K562 (cell line): ENCODE results near the gene UBL7. TPM values are rescaled to one million over a fixed set of nuclear protein-coding genes. Genes with fewer than 3 reads are reported as not detected.
A peak's percentile ranks its signal among the peaks of the same experiment; 100 is the strongest.

Source experiments
- ATAC-seq: fragments of 200-7000 bp; cut with Tn5 transposase; 3 replicates; pipeline ENCODE4 v1.9.1; 2020; ENCODE audit warnings: moderate library complexity
- BruUV-seq: library from RNA; stranded (reverse); fragments of 400-500 nt; replicated peaks from 2 replicates; lab custom pipeline; 2021; lab: Mats Ljungman, UMichigan
- CTCF ChIA-PET: fragments of 300-600 bp; formaldehyde crosslinking; extraction: SDS; loops from one replicate; lab custom pipeline; 2021; ENCODE audit warnings: low intra/inter-chr PET ratio; lab: Yijun Ruan, JAX
- POLR2A ChIA-PET: fragments of 300-600, 350-650 bp; sonication (Branson Sonifier 250); formaldehyde crosslinking; extraction: SDS; loops from one replicate; lab custom pipeline; 2021; ENCODE audit warnings: antibody characterized with exemption, inconsistent platforms; lab: Yijun Ruan, JAX
- DNase-seq, 4 experiments: peaks; one replicate each; pipeline versions ENCODE4 v3.0.0 to v3.0.0-alpha.2; 2011 to 2018; ENCODE audit warnings: low spot score in 3 of 4, mixed read lengths in 3 of 4; ENCODE audit errors: extremely low read depth in 1 of 4
- FAIRE-seq: peaks from 2 replicates; lab custom pipeline; 2011; peaks lifted over from hg19 to GRCh38; lab: Jason Lieb, UNC
- H2AFZ ChIP-seq: 2 replicates; pipeline ENCODE4 v1.6.0; 2011; ENCODE audit warnings: low read depth, low read length, control low read depth, inconsistent platforms
- H3K27ac ChIP-seq: fragments of 200-600 bp; 3 replicates; pipeline ENCODE4 v1.8.0; 2011; ENCODE audit warnings: low read depth, mild to moderate bottlenecking, control low read depth, inconsistent platforms, low read length, moderate library complexity, mixed read lengths; ENCODE audit errors: extremely low read depth
- H3K27me3 ChIP-seq, 2 experiments: fragments of 300-600 bp in 1 of 2; 2 replicates in 1 of 2; 3 replicates in 1 of 2; pipeline versions ENCODE4 v1.6.0 to v1.8.0; 2011; ENCODE audit warnings: inconsistent platforms in 2 of 2, low read length in 2 of 2, mild to moderate bottlenecking in 1 of 2, mixed read lengths in 1 of 2, moderate library complexity in 1 of 2; ENCODE audit not compliant: control insufficient read depth in 2 of 2, insufficient read depth in 2 of 2
- H3K36me3 ChIP-seq: fragments of 300-600 bp; 3 replicates; pipeline ENCODE4 v1.8.0; 2011; ENCODE audit warnings: mild to moderate bottlenecking, low read length, inconsistent platforms; ENCODE audit not compliant: control insufficient read depth, insufficient read depth
- H3K4me1 ChIP-seq, 2 experiments: fragments of 200-600 bp in 1 of 2; replicated peaks in 1 of 2; 2 replicates in 1 of 2; 3 replicates in 1 of 2; pipeline versions ENCODE4 v1.5.1 to v1.8.0; 2011; ENCODE audit warnings: inconsistent platforms in 2 of 2, low read length in 2 of 2, mild to moderate bottlenecking in 1 of 2, mixed read lengths in 1 of 2, moderate library complexity in 1 of 2; ENCODE audit not compliant: control insufficient read depth in 2 of 2, insufficient read depth in 2 of 2
- H3K4me2 ChIP-seq: 2 replicates; pipeline ENCODE4 v1.6.1; 2011; ENCODE audit warnings: low read length, control low read depth, inconsistent platforms, mixed read lengths; ENCODE audit not compliant: insufficient read depth
- H3K4me3 ChIP-seq: fragments of 200-600 bp; sonication (generic), shearing (Covaris generic); 2 replicates; pipeline ENCODE4 v1.5.1; 2016; ENCODE audit warnings: control low read depth, inconsistent platforms
- H3K79me2 ChIP-seq: fragments of 200-600 bp; 3 replicates; pipeline ENCODE4 v1.8.0; 2011; ENCODE audit warnings: low read length, inconsistent platforms; ENCODE audit not compliant: control insufficient read depth, insufficient read depth
- H3K9ac ChIP-seq, 2 experiments: 2 replicates each; pipeline versions ENCODE4 v1.6.0 to v1.6.1; 2011; ENCODE audit warnings: low read depth in 2 of 2, low read length in 2 of 2, control low read depth in 1 of 2, inconsistent platforms in 1 of 2, mild to moderate bottlenecking in 1 of 2, mixed read lengths in 1 of 2; ENCODE audit not compliant: insufficient read depth in 1 of 2
- H3K9me1 ChIP-seq: one replicate; pipeline ENCODE4 v1.6.0; 2011; ENCODE audit warnings: inconsistent platforms, mild to moderate bottlenecking, low read length, moderate library complexity; ENCODE audit not compliant: control insufficient read depth, insufficient read depth
- H3K9me3 ChIP-seq: replicated peaks from 2 replicates; pipeline ENCODE4 v1.5.1; 2011; ENCODE audit warnings: low read depth, low read length, inconsistent platforms; ENCODE audit not compliant: control insufficient read depth, insufficient read depth
- H4K20me1 ChIP-seq: replicated peaks from 2 replicates; pipeline ENCODE4 v1.6.1; 2011; ENCODE audit warnings: low read length, inconsistent platforms, mixed read lengths; ENCODE audit not compliant: control insufficient read depth, insufficient read depth
- BCLAF1 ChIP-seq, 2 experiments: fragments of 450-650 bp in 1 of 2; IDR thresholded peaks; 2 replicates each; pipeline ENCODE4 v1.6.1; 2011 to 2017; ENCODE audit warnings: low read depth in 2 of 2, antibody characterized with exemption in 1 of 2, borderline replicate concordance in 1 of 2, low read length in 1 of 2, mild to moderate bottlenecking in 1 of 2, mixed read lengths in 1 of 2; ENCODE audit not compliant: control insufficient read depth in 1 of 2
- COPS2 ChIP-seq: fragments of 450-650 bp; conservative IDR thresholded peaks from 2 replicates; pipeline ENCODE4 v1.6.1; 2016; ENCODE audit warnings: mild to moderate bottlenecking, moderate library complexity
- FOXJ2 ChIP-seq: fragments of 200-800 bp; sonication (Bioruptor generic); IDR thresholded peaks from 2 replicates; pipeline ENCODE4 v1.6.1; 2016; ENCODE audit warnings: missing genetic modification characterization, missing compliant biosample characterization
- HDAC6 ChIP-seq: IDR thresholded peaks from 2 replicates; pipeline ENCODE4 v1.6.1; 2012; ENCODE audit warnings: low read depth, mild to moderate bottlenecking, control low read depth, inconsistent platforms, low read length, moderate library complexity
- ILK ChIP-seq: fragments of 450-650 bp; IDR thresholded peaks from 2 replicates; pipeline ENCODE4 v1.6.1; 2016; ENCODE audit warnings: missing genetic modification characterization, low read depth, mild to moderate bottlenecking, missing compliant biosample characterization, moderate library complexity, borderline replicate concordance
- MXI1 ChIP-seq: IDR thresholded peaks from 2 replicates; pipeline ENCODE4 v1.6.1; 2011; ENCODE audit warnings: low read depth, mild to moderate bottlenecking, improper control_type of control experiment, low read length
- SRSF9 ChIP-seq: fragments of 200-400 bp; formaldehyde crosslinking; IDR thresholded peaks from 2 replicates; pipeline ENCODE4 v1.6.1; 2017; ENCODE audit warnings: low read depth, low read length, borderline replicate concordance
- XRCC3 ChIP-seq: fragments of 450-650 bp; IDR thresholded peaks from 2 replicates; pipeline ENCODE4 v1.6.1; 2017; ENCODE audit warnings: mild to moderate bottlenecking, moderate library complexity
- ZNF75A ChIP-seq: fragments of 450-650 bp; formaldehyde crosslinking; IDR thresholded peaks from 2 replicates; pipeline ENCODE4 v1.4.0; 2020; ENCODE audit warnings: mild to moderate bottlenecking
- WGBS: fragments of 100-300 bp; shearing (Covaris generic); methylation state at CpG from one replicate; pipeline ENCODE4 v1.1.6; 2016; ENCODE audit warnings: low coverage, mixed read lengths; ENCODE audit not compliant: insufficient coverage; ENCODE audit errors: missing lambda C conversion rate; 5-methylcytosine and 5-hydroxymethylcytosine counted together
- in situ Hi-C: fragments of 300-500 bp; cut with MboI; formaldehyde crosslinking; loops from 4 replicates; pipeline ENCODE4 v1.15.0; 2018; ENCODE audit warnings: inconsistent platforms, mixed read lengths
- intact Hi-C: fragments of 100-400 bp; cut with micrococcal nuclease; formaldehyde crosslinking; loops from 2 replicates; pipeline ENCODE4 v1.14.2; 2022
- polyA plus RNA-seq, 8 experiments: library from polyadenylated mRNA; depleted of rRNA in 4 of 8; stranded (reverse) in 5 of 8; unstranded in 3 of 8; fragments of >200 nt; fragmentation: Nextera tagmentation in 2 of 8; fragmentation: Illumina TruSeq in 1 of 8; extraction: Ambion mirVana in 2 of 8; extraction: Trizol in 1 of 8; gene quantifications; 2 replicates each; pipeline versions ENCODE4 v1.2.1 to v1.2.3, GENCODE V29; 2011 to 2014; ENCODE audit warnings: inconsistent platforms in 1 of 8, missing spikeins in 1 of 8
- total RNA-seq, 7 experiments: library from RNA; depleted of rRNA in 6 of 7; stranded (reverse); fragments of >200 nt in 6 of 7; fragmentation: Illumina TruSeq in 2 of 7; extraction: Trizol in 2 of 7; gene quantifications; 2 replicates each; pipeline versions ENCODE4 v1.2.1 to v1.2.3, GENCODE V29; 2011 to 2021; ENCODE audit warnings: low replicate concordance in 1 of 7
- TF ChIP-seq, protein P1 (sequence below): fragments of 250-450 bp; sonication (Bioruptor Pico); IDR thresholded peaks from 2 replicates; pipeline ENCODE4 v1.4.0; 2020
- TF ChIP-seq, protein P2 (sequence below): fragments of 450-650 bp; IDR thresholded peaks from 2 replicates; pipeline ENCODE4 v1.6.1; 2016; ENCODE audit warnings: missing biosample characterization, missing genetic modification characterization

UBL7 gene
- total and polyA plus RNA-seq, 9 of the 15 experiments (the other 6 are each of a cell fraction or from before 2014, with no cell fraction given): 19.2 to 63.4 (median 44.9) TPM

DNA sequence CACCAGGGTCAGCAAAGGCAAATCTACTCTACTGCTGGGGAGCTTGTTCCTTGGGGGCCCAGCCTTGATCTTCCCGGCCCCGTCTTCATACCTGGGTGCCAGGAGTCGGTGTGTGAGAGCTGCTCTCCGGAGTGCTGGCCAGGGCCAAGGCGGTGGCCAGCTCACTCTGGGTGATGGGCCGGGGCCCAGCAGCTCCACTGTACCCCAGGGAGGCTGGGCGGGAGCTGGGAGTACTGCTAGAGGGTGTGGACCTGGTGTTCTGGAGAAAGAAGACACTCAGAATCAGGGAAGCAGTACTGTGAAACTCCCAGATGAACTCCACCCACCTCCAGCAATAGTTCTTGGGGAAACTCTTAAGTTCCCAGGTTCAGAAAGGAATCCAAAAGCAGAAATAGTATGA is 11.9 kb downstream of the UBL7 start:
- no peak for FAIRE-seq
- in situ Hi-C loops: no loop called here
- no peak overlapping the region for H3K4me3 ChIP-seq

More for the DNA sequence above, 11.9 kb downstream of the UBL7 start:
- H3K79me2 ChIP-seq: no peaks in the 10 kb centered on the region
- no peaks in the 10 kb centered on the region for H3K9me3 ChIP-seq
- H3K4me2 ChIP-seq: no peak overlapping the region
- H3K36me3 ChIP-seq: peaks cover 54% of the 10 kb centered on the region; the same call in 2 of the 3 replicates
- intact Hi-C loops: no loop called here
- H3K27me3 ChIP-seq: no peaks in the 10 kb centered on the region
- TF ChIP-seq BCLAF1 (IDR thresholded peaks at IDR 0.05; ENCODE audit: borderline replicate concordance in 1 of 2, control insufficient read depth in 1 of 2, low read depth in 2 of 2, low read length in 1 of 2) (no peak), XRCC3 (no peak), ZNF75A (CRISPR knock-in tag) (no peak), SRSF9 (no peak), COPS2 (no peak), FOXJ2 (tag) (no peak), HDAC6 (no peak), MXI1 (no peak), ILK (no peak)
- TF ChIP-seq, protein P1, sequence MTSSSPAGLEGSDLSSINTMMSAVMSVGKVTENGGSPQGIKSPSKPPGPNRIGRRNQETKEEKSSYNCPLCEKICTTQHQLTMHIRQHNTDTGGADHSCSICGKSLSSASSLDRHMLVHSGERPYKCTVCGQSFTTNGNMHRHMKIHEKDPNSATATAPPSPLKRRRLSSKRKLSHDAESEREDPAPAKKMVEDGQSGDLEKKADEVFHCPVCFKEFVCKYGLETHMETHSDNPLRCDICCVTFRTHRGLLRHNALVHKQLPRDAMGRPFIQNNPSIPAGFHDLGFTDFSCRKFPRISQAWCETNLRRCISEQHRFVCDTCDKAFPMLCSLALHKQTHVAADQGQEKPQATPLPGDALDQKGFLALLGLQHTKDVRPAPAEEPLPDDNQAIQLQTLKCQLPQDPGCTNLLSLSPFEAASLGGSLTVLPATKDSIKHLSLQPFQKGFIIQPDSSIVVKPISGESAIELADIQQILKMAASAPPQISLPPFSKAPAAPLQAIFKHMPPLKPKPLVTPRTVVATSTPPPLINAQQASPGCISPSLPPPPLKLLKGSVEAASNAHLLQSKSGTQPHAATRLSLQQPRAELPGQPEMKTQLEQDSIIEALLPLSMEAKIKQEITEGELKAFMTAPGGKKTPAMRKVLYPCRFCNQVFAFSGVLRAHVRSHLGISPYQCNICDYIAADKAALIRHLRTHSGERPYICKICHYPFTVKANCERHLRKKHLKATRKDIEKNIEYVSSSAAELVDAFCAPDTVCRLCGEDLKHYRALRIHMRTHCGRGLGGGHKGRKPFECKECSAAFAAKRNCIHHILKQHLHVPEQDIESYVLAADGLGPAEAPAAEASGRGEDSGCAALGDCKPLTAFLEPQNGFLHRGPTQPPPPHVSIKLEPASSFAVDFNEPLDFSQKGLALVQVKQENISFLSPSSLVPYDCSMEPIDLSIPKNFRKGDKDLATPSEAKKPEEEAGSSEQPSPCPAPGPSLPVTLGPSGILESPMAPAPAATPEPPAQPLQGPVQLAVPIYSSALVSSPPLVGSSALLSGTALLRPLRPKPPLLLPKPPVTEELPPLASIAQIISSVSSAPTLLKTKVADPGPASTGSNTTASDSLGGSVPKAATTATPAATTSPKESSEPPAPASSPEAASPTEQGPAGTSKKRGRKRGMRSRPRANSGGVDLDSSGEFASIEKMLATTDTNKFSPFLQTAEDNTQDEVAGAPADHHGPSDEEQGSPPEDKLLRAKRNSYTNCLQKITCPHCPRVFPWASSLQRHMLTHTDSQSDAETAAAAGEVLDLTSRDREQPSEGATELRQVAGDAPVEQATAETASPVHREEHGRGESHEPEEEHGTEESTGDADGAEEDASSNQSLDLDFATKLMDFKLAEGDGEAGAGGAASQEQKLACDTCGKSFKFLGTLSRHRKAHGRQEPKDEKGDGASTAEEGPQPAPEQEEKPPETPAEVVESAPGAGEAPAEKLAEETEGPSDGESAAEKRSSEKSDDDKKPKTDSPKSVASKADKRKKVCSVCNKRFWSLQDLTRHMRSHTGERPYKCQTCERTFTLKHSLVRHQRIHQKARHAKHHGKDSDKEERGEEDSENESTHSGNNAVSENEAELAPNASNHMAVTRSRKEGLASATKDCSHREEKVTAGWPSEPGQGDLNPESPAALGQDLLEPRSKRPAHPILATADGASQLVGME (CRISPR knock-in tag): no peak
- TF ChIP-seq, protein P2, sequence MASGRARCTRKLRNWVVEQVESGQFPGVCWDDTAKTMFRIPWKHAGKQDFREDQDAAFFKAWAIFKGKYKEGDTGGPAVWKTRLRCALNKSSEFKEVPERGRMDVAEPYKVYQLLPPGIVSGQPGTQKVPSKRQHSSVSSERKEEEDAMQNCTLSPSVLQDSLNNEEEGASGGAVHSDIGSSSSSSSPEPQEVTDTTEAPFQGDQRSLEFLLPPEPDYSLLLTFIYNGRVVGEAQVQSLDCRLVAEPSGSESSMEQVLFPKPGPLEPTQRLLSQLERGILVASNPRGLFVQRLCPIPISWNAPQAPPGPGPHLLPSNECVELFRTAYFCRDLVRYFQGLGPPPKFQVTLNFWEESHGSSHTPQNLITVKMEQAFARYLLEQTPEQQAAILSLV (tag): no peak
- ChIA-PET POLR2A (interaction anchor here (0.6 to 1.3 kb wide), 4 partner anchors 31 to 181 kb away, joined by 3 to 4 read pairs (median 3); no protein-coding TSS in a partner anchor), CTCF (no interaction called here)
- H3K9me1 ChIP-seq: no peaks in the 10 kb centered on the region
- H3K9ac ChIP-seq: 0 out of 4 replicates have a peak overlapping the region, but pooled peaks of 1 of the 2 experiments have one; percentile 28
- ATAC-seq (no peak), DNase-seq (no peak)
- WGBS: 69% methylated on average over 7 of the region's 7 CpGs
- no peaks in the 10 kb centered on the region for H4K20me1 ChIP-seq
- no peak overlapping the region for H3K27ac ChIP-seq
- H3K4me1 ChIP-seq: no peaks in the 10 kb centered on the region
- BruUV-seq: no TSS peak
- H2AFZ ChIP-seq: no peak overlapping the region
